Thoracic aorta (tissue), 2 donors: Measurements from ENCODE around the gene CCDC74A. TPM values are rescaled to one million over a fixed set of nuclear protein-coding genes. Genes with fewer than 3 reads are reported as not detected.
"Not testable (repeated sequence)": the region's sequence is repeated elsewhere in the genome, so short reads cannot be mapped to it uniquely, and the experiment has no call there.

Experiments used
- ATAC-seq: fragments of 150-250 bp; one replicate; pipeline ENCODE4 v1.8.0; 2017; ENCODE audit warnings: low read depth; ENCODE audit not compliant: insufficient number of reproducible peaks, low FRiP score
- DNase-seq: peaks from one replicate; pipeline ENCODE4 v3.0.0-alpha.2; 2020; ENCODE audit warnings: low spot score
- H3K27ac ChIP-seq, 2 donors: fragments of 200-600 bp; sonication (generic); 1 replicate in 1 of 2; 2 replicates in 1 of 2; pipeline ENCODE4 v1.5.1; 2016; ENCODE audit warnings: mild to moderate bottlenecking in 2 of 2, moderate library complexity in 2 of 2
- H3K27me3 ChIP-seq: fragments of 200-600 bp; sonication (generic); replicated peaks from 2 replicates; pipeline ENCODE4 v1.6.0; 2016; ENCODE audit warnings: mild to moderate bottlenecking; ENCODE audit not compliant: insufficient read depth
- H3K36me3 ChIP-seq: fragments of 200-600 bp; sonication (generic); one replicate; pipeline ENCODE4 v1.5.1; 2016
- H3K4me1 ChIP-seq, 2 donors: fragments of 200-600 bp; sonication (generic); 1 replicate in 1 of 2; 2 replicates in 1 of 2; pipeline versions ENCODE4 v1.5.1 to v1.6.0; 2016; ENCODE audit warnings: low read depth in 2 of 2, mild to moderate bottlenecking in 1 of 2; ENCODE audit not compliant: control insufficient read depth in 1 of 2
- H3K4me3 ChIP-seq: fragments of 200-600 bp; sonication (generic); 2 replicates; pipeline ENCODE4 v1.5.1; 2016; ENCODE audit warnings: mild to moderate bottlenecking
- H3K9me3 ChIP-seq: fragments of 200-600 bp; sonication (generic); 2 replicates; pipeline ENCODE4 v1.5.1; 2016
- total RNA-seq, 2 donors: library from RNA; depleted of rRNA; stranded (reverse); fragments of >200 nt; gene quantifications; one replicate each; pipeline versions ENCODE4 v1.1.0 to v1.2.3, GENCODE V29; 2016
- TF ChIP-seq, protein P1 (sequence below): fragments of 200-600 bp; sonication (generic); IDR thresholded peaks from one replicate; pipeline ENCODE4 v1.5.1; 2019; ENCODE audit warnings: antibody characterized with exemption

CCDC74A gene
- total RNA-seq, 2 donors from 2014 or later = 2.6 to 13.9 TPM

- Histone ChIP-seq H3K9me3 (no peaks in the 10 kb centered on the region), H3K36me3 (no peaks in the 10 kb centered on the region), H3K27me3 (no peaks in the 10 kb centered on the region), H3K4me1 (peaks cover 0 to 10% of the 10 kb centered on the region in 2 donors), H3K27ac (no peak overlapping the region), H3K4me3 (no peak overlapping the region)
- ATAC-seq = no peak
- DNase-seq = no peak
- TF ChIP-seq, protein P1, sequence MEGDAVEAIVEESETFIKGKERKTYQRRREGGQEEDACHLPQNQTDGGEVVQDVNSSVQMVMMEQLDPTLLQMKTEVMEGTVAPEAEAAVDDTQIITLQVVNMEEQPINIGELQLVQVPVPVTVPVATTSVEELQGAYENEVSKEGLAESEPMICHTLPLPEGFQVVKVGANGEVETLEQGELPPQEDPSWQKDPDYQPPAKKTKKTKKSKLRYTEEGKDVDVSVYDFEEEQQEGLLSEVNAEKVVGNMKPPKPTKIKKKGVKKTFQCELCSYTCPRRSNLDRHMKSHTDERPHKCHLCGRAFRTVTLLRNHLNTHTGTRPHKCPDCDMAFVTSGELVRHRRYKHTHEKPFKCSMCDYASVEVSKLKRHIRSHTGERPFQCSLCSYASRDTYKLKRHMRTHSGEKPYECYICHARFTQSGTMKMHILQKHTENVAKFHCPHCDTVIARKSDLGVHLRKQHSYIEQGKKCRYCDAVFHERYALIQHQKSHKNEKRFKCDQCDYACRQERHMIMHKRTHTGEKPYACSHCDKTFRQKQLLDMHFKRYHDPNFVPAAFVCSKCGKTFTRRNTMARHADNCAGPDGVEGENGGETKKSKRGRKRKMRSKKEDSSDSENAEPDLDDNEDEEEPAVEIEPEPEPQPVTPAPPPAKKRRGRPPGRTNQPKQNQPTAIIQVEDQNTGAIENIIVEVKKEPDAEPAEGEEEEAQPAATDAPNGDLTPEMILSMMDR = no peak
Measured at GRCh38 chr2:131488306-131489205, 39.1 kb upstream of the CCDC74A start.

DNA sequence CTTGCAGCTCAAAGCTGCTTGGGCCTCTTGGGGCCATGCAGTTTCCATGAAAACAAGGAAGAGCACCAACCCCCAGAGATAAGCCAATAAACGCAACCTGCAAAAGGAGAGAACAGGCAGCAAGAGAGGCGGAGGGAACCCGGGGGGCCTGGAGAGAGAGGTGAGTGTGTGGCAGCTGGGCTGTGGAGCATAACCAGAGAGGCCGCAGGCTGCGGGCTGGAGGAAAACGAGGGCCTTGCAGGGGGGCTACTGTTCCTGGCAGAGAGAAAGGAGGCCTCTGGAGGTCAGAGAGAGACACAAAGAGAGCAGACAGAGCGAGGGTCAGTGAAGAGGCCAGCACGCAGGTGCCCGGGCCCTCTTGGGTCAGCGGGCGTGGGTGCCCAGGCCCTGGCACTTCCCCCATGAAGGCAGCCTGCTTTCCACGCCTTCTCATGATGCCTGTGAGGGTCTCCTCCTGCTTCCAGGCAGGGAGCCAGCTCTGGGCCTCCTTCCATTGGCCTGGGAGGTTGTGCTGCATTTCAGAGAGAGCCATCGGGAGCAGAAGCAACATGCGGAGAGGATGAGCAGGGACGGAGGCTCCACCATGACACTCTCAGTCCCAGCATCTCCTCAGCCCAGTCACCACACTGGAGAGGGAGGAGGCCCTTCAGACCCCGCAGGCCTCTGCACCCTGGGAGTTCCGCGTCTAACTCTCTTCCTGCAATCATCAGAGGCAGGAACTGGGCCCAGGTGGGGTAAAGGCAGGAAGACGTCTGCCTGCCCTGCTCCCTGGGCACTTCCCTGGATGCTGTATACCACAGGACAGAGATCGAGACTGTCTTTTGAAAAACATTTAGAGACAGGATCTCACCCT is 36.8 kb upstream of the CCDC74A start:
- not testable (repeated sequence) for DNase-seq, H3K27ac ChIP-seq, H3K9me3 ChIP-seq, H3K27me3 ChIP-seq, ATAC-seq, H3K36me3 ChIP-seq
- peak overlapping the region; percentile 91 for H3K4me3 ChIP-seq
- H3K4me1 ChIP-seq = peaks cover 7 to 25% of the 10 kb centered on the region in 2 donors

- not testable (repeated sequence) for DNase-seq, H3K36me3 ChIP-seq, H3K27ac ChIP-seq, ATAC-seq, H3K9me3 ChIP-seq, H3K27me3 ChIP-seq
- Histone ChIP-seq H3K4me3 (peak overlapping the region; percentile 91), H3K4me1 (peaks cover 7 to 25% of the 10 kb centered on the region in 2 donors)
Measured at GRCh38 chr2:131491469-131491836, 36.2 kb upstream of the CCDC74A start.

- H3K4me1 ChIP-seq = peaks cover 7 to 25% of the 10 kb centered on the region in 2 donors
- not testable (repeated sequence) for H3K36me3 ChIP-seq, ATAC-seq, H3K27me3 ChIP-seq, DNase-seq, H3K9me3 ChIP-seq
- peak within 1 kb of the TSS; percentile 91 for H3K4me3 ChIP-seq
- peak within 1 kb of the TSS; percentile 69 to 86 for H3K27ac ChIP-seq
Measured at GRCh38 chr2:131492015-131492417, 35.7 kb upstream of the CCDC74A start, which contains the start of gene MZT2A. TSS of gene MZT2A (minus strand) at chr2:131492397. CDS start at chr2:131492376, 21 bp downstream.

- Histone ChIP-seq H3K36me3 (no peaks in the 10 kb centered on the region), H3K4me1 (peaks cover 7 to 25% of the 10 kb centered on the region in 2 donors), H3K9me3 (no peaks in the 10 kb centered on the region), H3K27ac (peak overlapping the region; percentile 69 to 86), H3K4me3 (peak overlapping the region; percentile 91), H3K27me3 (no peaks in the 10 kb centered on the region)
- peak; percentile 64 for DNase-seq
- peak; percentile 88 for ATAC-seq
- TF ChIP-seq, protein P1 = peak; percentile 89
Measured at GRCh38 chr2:131492418-131493198, 35.1 kb upstream of the CCDC74A start.

- peak overlapping the region; percentile 69 to 86 for H3K27ac ChIP-seq
- DNase-seq (no peak), ATAC-seq (peak; percentile 29)
- H3K36me3 ChIP-seq = peaks cover 5% of the 10 kb centered on the region
- peaks cover 7 to 25% of the 10 kb centered on the region in 2 donors for H3K4me1 ChIP-seq
- TF ChIP-seq, protein P1 = no peak
- peak overlapping the region; percentile 91 for H3K4me3 ChIP-seq
- no peaks in the 10 kb centered on the region for H3K9me3 ChIP-seq
- H3K27me3 ChIP-seq = no peaks in the 10 kb centered on the region
Measured at GRCh38 chr2:131493199-131493968, 34.3 kb upstream of the CCDC74A start.

DNA sequence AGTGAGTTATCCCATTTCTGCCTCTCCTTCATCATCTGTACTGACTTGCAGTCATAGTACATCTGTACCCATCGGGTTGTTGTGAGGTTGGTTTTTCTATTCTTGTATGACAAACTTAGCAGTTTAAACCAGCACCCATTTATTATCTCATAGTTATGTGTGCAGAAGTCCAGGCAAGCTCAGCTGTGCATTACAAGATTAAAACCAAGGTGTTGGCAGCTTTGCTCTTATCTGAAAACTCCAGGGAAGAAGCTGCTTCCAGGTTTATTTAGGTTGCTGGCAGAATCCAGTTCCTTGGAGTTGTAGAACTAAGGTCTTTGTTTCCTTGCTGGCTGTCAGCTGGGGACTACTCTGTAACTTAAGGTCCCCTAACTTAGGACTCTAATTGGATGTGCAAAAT is 32.2 kb upstream of the CCDC74A start:
- not testable (repeated sequence) for H3K4me3 ChIP-seq, H3K9me3 ChIP-seq, H3K27me3 ChIP-seq, DNase-seq, H3K27ac ChIP-seq, ATAC-seq
- peaks cover 10% of the 10 kb centered on the region for H3K36me3 ChIP-seq
- peaks cover 7 to 24% of the 10 kb centered on the region in 2 donors for H3K4me1 ChIP-seq

GRCh38 chr2:131498321-131498973 is 29.2 kb upstream of the CCDC74A start:
- ATAC-seq, DNase-seq, H3K27me3 ChIP-seq, H3K27ac ChIP-seq, H3K9me3 ChIP-seq, H3K4me3 ChIP-seq: not testable (repeated sequence)
- Histone ChIP-seq H3K36me3 (peaks cover 22% of the 10 kb centered on the region), H3K4me1 (peaks cover 7 to 16% of the 10 kb centered on the region in 2 donors)
